ENCODE data around the gene TRAF3IP3.

DNA sequence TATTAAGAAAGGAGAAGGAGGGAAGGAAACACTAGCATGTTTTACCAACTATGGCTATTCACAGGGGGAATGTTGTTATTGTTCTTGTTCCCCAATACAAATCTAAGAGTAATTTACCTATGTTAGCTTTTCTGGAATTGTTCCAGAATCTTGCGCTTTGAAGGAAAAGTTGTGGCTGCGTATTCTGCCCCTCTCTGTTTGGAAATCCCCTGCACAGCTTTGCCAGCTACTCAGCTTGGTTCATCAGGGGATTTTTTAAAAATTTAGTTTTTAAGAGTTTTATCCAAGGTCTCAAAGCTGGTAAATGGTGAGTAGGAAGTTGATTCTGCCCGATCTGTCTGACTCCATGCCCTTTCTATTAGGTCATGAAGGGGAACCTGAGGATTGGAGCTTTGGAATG lies 59.6 kb downstream of the TRAF3IP3 start:
- TF ChIP-seq, protein P1, sequence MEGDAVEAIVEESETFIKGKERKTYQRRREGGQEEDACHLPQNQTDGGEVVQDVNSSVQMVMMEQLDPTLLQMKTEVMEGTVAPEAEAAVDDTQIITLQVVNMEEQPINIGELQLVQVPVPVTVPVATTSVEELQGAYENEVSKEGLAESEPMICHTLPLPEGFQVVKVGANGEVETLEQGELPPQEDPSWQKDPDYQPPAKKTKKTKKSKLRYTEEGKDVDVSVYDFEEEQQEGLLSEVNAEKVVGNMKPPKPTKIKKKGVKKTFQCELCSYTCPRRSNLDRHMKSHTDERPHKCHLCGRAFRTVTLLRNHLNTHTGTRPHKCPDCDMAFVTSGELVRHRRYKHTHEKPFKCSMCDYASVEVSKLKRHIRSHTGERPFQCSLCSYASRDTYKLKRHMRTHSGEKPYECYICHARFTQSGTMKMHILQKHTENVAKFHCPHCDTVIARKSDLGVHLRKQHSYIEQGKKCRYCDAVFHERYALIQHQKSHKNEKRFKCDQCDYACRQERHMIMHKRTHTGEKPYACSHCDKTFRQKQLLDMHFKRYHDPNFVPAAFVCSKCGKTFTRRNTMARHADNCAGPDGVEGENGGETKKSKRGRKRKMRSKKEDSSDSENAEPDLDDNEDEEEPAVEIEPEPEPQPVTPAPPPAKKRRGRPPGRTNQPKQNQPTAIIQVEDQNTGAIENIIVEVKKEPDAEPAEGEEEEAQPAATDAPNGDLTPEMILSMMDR (IDR thresholded peaks at IDR 0.05), result no peak
- TF ChIP-seq POLR2A (IDR thresholded peaks at IDR 0.05), result no peak

All from body of pancreas (tissue), 4 donors.